Stimulated activated naive CD4-positive, alpha-beta T cell treated with Interleukin-2 at 50 U/mL for 16 hours (primary cell): ENCODE measurements around the gene TRAK1.

Experiments
- DNase-seq: peaks from one replicate; lab custom pipeline; 2025; lab: John Stamatoyannopoulos, UW

Gene TRAK1

GRCh38 chr3:42177801-42178150 lies 86.6 kb downstream of the TRAK1 start:
- DNase-seq, result no peak

DNA sequence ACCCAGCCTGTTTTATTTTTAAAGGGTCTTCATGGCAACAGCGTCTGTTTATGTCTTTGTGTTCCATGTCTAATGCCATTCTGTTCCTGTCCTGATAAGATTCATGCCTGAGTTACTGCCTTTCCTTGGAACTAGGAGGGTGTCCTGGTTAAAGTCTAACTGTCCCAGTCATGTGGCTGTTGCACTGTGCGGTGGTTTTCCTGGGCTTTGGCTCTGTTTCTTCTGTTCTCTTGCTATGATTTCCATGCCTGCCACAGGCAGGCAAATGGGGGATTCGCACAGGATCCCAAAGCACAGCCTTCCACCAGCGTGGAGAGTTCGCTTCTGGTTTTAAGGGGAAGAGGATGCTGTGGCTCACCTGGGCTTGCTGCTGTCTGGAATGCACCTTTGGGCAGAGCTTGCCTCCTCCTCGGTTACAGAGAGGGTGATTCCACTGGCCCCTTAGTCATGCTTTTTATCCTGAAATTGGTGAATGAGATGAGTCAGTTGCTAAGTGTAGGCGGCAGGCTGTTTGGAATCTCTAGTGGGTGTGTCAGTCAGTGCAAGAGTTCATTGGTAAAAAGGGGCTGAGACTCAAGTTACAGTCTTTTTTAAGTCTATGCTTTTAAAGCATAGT lies 88.1 kb downstream of the TRAK1 start:
- no peak for DNase-seq

- DNase-seq, result no peak
These were observed 89.7 kb downstream of the TRAK1 start for GRCh38 chr3:42180901-42181300.

DNA sequence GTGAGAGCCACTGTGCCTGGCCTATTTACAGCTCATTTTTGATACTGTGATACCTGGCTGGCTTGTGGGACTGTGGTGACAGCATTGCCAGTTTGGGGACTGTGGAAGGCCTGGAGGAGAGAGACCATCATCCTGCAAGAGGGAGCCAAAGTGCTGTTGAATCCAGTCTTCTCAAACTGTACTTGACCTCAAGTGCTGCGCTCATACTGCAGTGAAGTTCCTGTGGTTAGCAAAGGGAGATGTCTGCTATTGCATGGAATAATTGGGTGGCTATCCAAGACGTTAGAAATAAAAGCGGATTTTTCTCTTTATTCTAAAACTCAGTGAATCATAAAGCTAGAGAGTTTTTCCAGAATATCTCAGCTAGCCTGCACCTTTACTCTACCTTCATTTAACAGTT lies 91.4 kb downstream of the TRAK1 start:
- no peak for DNase-seq

DNA sequence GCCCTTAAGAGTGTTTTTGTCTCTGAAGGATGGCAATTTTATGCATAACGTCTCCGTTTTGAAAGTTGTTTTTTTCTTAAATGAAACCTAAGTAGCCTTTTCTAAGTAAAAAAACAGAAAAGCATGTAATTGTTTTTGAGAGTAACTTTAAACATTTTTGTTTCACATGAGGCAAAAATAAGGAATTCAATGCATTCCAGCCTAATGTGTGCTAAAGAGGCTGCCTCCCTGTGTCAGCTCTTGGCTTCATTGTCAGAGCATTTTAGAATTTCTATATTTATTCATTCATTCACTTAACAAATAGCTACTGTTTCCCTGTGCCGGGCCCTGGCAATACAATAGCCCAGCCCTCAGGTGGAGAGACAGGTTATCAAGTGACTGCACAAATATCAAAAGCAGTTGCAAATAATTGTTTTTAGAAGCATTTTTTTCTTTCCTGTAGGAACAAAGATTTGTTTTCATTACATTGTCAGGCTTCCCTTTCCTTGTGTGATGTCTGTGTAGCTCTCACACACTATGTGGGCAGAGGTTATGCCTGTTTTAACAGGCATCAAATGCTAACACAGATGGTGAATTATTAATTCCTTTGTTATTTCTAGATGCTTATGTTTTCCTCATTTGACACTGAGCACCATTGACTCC lies 93.0 kb downstream of the TRAK1 start:
- no peak for DNase-seq

DNA sequence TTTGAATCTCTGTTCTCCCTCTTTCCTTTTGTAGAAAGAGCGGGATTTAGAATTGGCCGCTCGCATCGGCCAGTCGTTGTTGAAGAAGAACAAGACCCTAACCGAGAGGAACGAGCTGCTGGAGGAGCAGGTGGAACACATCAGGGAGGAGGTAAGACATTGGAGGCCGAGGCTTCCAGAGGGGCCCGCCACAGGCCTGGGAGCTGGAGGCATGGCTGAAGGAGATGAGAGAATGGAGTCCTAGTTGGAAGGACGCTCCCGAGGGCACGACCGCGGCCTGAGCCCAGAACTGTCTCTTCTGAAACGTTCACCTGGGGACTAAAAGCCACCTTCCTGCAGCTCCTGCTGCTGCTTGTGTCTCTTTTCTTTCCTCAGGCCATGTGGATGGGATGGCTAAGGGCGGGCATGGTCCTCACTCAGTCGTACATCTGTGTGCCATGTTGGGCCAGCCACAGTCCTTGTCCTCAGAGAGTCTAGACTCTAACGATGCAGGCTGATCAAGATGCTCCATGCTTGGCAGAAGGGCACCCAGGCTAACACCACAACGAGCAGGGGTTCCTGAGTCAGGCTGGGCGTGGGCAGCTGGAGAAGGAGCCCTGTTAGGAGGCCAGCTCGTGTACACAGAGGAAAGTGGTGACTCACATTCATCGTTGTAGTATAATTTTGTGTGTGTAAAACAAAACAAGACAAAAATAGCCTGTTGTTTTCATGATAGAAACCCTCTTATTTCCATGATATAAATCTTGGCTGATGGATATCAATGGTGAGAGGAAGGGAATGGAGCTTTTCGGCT lies 93.7 kb downstream of the TRAK1 start:
- no peak for DNase-seq

DNA sequence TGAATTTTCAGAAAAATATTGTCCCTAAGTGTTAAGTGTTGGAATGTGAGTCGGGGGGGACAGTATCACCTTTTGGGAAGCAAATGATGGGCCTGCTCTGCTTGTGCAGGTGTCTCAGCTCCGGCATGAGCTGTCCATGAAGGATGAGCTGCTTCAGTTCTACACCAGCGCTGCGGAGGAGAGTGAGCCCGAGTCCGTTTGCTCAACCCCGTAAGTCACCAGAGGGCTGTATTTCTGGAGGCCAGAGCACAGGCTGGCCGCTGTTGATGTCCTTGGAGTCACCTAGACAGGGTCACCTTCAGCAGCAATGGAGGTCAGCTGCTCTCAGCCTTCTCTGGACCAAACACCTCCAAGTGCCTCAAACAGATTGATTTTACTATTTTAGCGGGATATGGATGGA lies 96.8 kb downstream of the TRAK1 start:
- DNase-seq, result no peak

DNA sequence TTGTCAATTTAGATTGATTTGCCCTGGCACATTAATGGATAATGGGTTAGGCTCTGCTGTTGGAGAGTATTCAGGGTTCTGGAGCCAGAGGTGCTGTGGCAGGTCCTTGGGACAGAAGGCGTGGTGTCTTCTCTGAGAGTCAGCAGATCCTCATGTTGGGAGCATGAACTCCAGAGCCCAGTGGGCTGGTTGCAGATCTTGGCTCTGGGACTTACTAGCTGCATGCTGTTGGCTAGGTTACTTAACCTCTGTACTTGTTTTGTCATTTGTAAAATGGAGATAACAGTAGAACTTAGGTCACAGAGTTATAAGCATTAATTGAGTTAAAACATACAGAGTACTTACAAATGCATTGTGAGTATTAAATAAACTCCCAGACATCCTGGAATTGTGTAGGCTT lies 97.2 kb downstream of the TRAK1 start:
- no peak for DNase-seq

DNA sequence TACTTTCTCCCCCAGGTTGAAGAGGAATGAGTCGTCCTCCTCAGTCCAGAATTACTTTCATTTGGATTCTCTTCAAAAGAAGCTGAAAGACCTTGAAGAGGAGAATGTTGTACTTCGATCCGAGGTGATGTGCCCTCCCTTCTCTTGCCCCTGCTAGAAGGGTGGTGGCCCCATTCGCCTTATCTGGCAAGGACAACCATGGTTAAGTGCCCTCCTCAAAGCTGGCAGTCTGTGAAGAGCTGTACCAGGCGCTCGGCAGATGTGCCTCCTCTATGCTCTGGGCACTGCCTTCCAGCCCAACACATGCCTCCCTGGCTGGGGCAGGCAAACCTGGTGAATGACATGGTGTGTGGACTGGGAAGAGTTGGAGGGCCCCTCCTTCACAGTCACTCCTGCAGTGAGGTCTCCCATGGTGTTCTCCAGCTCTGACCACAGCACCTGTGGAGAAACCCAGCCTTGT lies 97.9 kb downstream of the TRAK1 start:
- DNase-seq, result no peak

DNA sequence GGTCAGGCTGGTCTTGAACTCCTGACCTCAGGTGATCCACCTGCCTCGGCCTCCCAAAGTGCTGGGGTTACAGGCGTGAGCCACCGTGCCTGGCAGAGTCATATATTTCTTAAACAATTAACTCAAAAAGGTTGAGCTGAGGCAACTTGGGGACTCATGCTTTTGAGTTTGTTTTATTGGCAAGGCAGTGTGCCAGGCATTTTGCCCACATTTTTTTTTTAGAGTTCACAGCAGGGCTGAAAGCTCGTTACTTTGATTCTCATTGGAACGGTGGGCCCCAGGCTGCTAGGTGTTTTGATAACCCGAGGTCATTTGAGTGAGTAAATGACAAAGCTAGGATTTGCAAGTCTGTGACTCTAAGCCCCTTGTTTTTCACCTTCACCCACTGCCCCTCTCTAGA lies 98.6 kb downstream of the TRAK1 start:
- no peak for DNase-seq

GRCh38 chr3:42190701-42191442 lies 99.7 kb downstream of the TRAK1 start:
- peak; percentile 34 for DNase-seq

- DNase-seq, result no peak
These were observed 100.2 kb downstream of the TRAK1 start for GRCh38 chr3:42191443-42191747.

GRCh38 chr3:42192334-42193200 lies 101.4 kb downstream of the TRAK1 start:
- no peak for DNase-seq

- no peak for DNase-seq
These were observed 103.9 kb downstream of the TRAK1 start for GRCh38 chr3:42194943-42195510.

DNA sequence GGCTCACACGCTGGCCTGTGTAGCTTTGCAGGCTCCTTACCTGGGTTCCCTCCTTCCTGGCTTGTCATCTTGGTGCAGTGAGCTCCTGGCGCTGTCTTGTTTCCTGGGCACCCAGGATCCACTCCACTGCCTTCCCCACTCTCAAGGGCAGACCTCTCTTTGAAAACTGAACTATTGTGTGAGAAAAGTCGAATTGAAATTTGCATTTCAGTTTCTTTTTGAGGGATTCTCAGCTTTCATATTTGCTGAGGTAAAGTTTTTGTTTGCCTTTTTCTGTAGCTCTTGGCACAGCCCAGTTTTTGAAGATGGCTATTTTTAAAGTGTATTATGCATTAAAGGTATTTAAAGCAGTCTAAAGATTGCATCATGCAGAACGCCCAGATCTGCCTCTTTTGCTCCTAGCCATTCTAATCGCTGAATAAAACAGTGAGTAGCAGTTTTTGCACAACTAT lies 104.7 kb downstream of the TRAK1 start:
- DNase-seq, result no peak

DNA sequence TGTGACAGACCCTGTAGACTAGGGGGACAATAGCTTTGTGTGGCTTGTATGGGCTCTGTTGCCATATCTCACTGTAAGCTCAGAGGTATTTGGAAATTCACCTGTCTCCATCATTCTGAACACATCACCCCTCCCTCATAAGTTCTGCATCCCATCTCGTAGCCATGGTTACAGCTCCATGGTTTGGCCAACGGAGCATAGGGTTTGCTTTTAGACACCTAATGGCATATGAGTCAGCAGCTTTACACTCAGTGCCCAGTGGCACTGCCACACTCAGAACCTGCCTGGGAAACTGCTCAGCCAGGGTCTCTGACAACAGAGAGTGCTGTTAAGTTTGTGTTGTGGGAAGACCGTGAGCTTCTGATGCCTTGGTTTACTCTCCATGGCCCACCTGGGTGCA lies 107.6 kb downstream of the TRAK1 start:
- DNase-seq, result no peak

GRCh38 chr3:42202217-42202865 lies 111.2 kb downstream of the TRAK1 start:
- no peak for DNase-seq

DNA sequence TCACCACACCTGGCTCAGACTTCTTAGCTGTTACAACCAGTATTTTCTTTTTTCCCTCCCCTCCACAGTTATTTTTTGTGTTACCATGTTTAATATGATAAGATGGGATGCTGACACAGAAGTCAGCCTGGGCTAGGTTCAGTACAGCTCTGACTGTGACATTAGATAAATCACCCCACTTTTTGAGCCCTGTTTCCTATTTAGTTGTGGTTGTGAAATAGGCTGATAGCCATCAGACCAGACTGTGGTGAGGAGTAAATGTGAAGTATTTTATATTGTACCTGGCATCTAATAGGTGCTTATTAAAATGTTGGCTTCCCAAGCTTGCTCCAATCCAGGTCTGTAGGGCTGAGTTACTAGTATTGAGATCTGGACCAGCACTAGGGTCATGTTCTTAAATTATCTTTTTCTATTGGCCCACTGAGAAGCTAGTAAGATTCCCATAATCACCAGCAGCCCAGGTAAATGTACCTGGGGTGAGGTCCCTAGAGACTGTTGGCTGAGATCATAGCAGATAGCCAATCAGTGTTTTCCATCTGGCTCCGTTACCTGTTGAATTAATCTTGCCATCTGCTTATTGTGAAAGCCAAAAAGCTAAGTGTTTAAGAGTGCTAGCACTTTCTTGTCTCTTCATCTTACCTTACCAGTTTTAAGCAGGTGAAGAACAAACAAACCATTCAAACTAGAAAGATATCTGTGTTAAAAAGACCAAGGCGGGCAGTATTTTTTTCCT lies 113.9 kb downstream of the TRAK1 start:
- no peak for DNase-seq

DNA sequence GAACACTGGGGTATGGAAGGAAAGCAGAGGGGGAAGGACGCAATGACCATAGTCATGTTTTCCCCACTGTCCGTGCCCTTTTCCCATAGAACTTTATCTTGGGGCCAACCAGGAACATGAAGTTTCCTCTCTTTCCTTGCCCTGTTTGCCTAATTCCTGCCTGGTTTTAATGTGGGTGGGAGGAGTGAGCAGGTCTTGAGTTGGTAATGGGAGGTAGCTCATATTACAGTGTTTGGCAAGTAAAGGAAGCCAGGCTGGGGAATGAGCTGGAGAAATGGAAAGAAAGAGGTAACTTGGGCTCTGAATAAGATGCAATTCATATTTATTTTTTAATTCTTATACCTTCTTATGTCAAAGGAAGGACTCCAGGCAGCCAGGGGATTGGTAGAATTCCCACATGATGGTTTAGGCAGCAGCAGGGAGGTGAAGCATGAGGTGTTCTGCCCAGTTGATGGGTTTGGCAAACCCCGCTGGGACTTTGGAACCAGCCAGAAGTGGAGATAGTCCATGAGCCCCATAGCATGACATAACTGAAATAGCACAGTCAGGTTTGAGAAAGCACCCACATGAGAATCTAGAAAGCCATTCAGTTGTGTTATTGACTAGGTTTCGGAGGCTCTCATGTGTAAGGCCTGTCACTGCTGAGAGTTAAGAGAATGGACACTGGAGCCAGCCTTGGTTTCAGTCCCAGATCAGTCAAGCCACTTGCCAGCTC lies 114.8 kb downstream of the TRAK1 start:
- no peak for DNase-seq

GRCh38 chr3:42209917-42210316 lies 118.8 kb downstream of the TRAK1 start:
- DNase-seq, result no peak
